Measurements from ENCODE around the gene DHDDS.

Gene DHDDS

GRCh38 chr1:26417111-26417759, 14.9 kb upstream of the DHDDS start:
- peak; percentile 50 for DNase-seq

GRCh38 chr1:26418865-26419349, 13.2 kb upstream of the DHDDS start:
- peak; percentile 31 for DNase-seq

GRCh38 chr1:26419494-26419893, 12.6 kb upstream of the DHDDS start:
- DNase-seq: no peak

GRCh38 chr1:26429721-26430120, 2.4 kb upstream of the DHDDS start:
- DNase-seq: no peak

GRCh38 chr1:26432793-26433192, 672 bp downstream of the DHDDS start:
- no peak for DNase-seq

GRCh38 chr1:26434161-26434752, 2.1 kb downstream of the DHDDS start:
- DNase-seq: no peak

- DNase-seq: no peak
Measured at GRCh38 chr1:26438041-26438440, 5.9 kb downstream of the DHDDS start.

- DNase-seq: no peak
Measured at GRCh38 chr1:26440259-26440658, 8.1 kb downstream of the DHDDS start.

GRCh38 chr1:26449868-26450267, 17.7 kb downstream of the DHDDS start:
- DNase-seq: no peak

- no peak for DNase-seq
Measured at GRCh38 chr1:26450908-26451307, 18.8 kb downstream of the DHDDS start.

- DNase-seq: no peak
Measured at GRCh38 chr1:26452459-26453183, 20.5 kb downstream of the DHDDS start.

- DNase-seq: no peak
Measured at GRCh38 chr1:26459148-26459547, 27.0 kb downstream of the DHDDS start.

GRCh38 chr1:26459573-26460031, 27.5 kb downstream of the DHDDS start:
- DNase-seq: no peak

GRCh38 chr1:26468911-26469310, 36.8 kb downstream of the DHDDS start:
- no peak for DNase-seq

- no peak for DNase-seq
Measured at GRCh38 chr1:26469558-26469957, 37.4 kb downstream of the DHDDS start.

- DNase-seq: no peak
Measured at GRCh38 chr1:26470878-26471497, 38.9 kb downstream of the DHDDS start.

GRCh38 chr1:26471498-26472319, 39.6 kb downstream of the DHDDS start:
- peak; percentile 80 for DNase-seq

GRCh38 chr1:26472320-26472900, 40.3 kb downstream of the DHDDS start, which contains the start of gene HMGN2:
TSS of gene HMGN2 (plus strand) at chr1:26472440. CDS start at chr1:26472613, 173 bp downstream.
- peak; percentile 89 for DNase-seq

- peak; percentile 91 for DNase-seq
Measured at GRCh38 chr1:26472901-26473845, 41.1 kb downstream of the DHDDS start.

GRCh38 chr1:26474818-26475217, 42.7 kb downstream of the DHDDS start:
- no peak for DNase-seq

GRCh38 chr1:26475989-26476388, 43.9 kb downstream of the DHDDS start:
- DNase-seq: no peak

All from fibroblast of skin of back (primary cell).